SK-N-SH (cell line): Measurements from ENCODE around the gene TGFB2.

Experiments
- CHD2 ChIP-seq: fragments of 150-350 bp; IDR thresholded peaks from 2 replicates; pipeline ENCODE4 v1.6.1; 2018; ENCODE audit warnings: low read length; ENCODE audit not compliant: partially characterized antibody
- CTCF ChIP-seq: fragments of 200-600 bp; sonication (generic); IDR thresholded peaks from 2 replicates; pipeline ENCODE4 v1.6.1; 2017; ENCODE audit warnings: antibody characterized with exemption, mild to moderate bottlenecking, moderate library complexity
- GABPA ChIP-seq: IDR thresholded peaks from 2 replicates; pipeline ENCODE4 v1.4.0; 2012; ENCODE audit warnings: low read depth, mild to moderate bottlenecking
- IRF3 ChIP-seq: fragments of 150-350 bp; IDR thresholded peaks from 2 replicates; pipeline ENCODE4 v1.6.1; 2016; ENCODE audit warnings: mild to moderate bottlenecking, low read depth, low read length
- MAX ChIP-seq: IDR thresholded peaks from 2 replicates; pipeline ENCODE4 v1.4.0; 2012; ENCODE audit warnings: low read depth
- MEF2A ChIP-seq: IDR thresholded peaks from 2 replicates; pipeline ENCODE4 v1.4.0; 2012; ENCODE audit warnings: low read depth, borderline replicate concordance
- POLR2AphosphoS5 ChIP-seq: IDR thresholded peaks from 2 replicates; pipeline ENCODE4 v1.6.1; 2012; ENCODE audit warnings: low read depth, low read length
- RFX5 ChIP-seq: IDR thresholded peaks from 2 replicates; pipeline ENCODE4 v1.6.1; 2012; ENCODE audit warnings: mild to moderate bottlenecking, improper control_type of control experiment, low read length
- TEAD4 ChIP-seq: IDR thresholded peaks from 2 replicates; pipeline ENCODE4 v1.4.0; 2012; ENCODE audit warnings: mild to moderate bottlenecking, borderline replicate concordance; ENCODE audit not compliant: insufficient read depth

DNA sequence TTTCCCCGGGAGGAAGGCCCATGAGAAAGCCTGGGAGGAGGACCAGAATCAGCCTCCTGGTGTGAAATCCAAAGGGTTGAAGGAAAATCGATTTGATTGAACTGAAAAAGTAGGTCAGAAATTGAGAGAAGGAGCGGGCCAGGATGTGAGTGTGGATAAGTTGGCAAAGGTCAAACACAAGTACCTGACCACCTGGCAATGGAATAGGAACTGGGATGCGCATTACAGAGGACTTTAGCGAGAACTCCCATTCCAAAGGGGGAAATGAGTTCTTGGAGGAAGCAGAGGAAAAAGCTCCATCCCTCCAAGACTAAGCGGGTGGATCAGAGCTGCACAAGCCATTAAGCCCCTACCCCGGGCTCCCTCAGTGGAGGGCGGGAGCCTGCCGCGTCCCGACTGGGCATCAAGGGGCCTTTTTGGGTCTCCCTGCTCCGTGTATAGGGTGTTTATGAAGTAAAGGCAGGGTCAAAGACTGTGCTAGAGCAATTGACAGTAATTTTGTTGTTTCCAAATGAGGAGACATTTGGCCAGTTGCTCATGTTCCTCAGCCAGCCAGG lies 56.4 kb downstream of the TGFB2 start:
- TF ChIP-seq MAX (no peak), CHD2 (no peak), CTCF (no peak), MEF2A (no peak), POLR2AphosphoS5 (no peak), IRF3 (no peak), GABPA (no peak), RFX5 (no peak), TEAD4 (no peak)
